Left cardiac atrium (tissue), 4 donors: ENCODE results near the gene OXSR1. TPM values are rescaled to one million over a fixed set of nuclear protein-coding genes. Genes with fewer than 3 reads are reported as not detected.
A peak's percentile ranks its signal among the peaks of the same experiment; 100 is the strongest.
"Not testable (repeated sequence)": the region's sequence is repeated elsewhere in the genome, so short reads cannot be mapped to it uniquely, and the experiment has no call there.

Experiments used
- ATAC-seq, 2 donors: fragments of 200-7000 bp; cut with Tn5 transposase; one replicate each; pipeline ENCODE4 v1.9.1; 2020; ENCODE audit warnings: mild to moderate bottlenecking in 2 of 2, moderate library complexity in 2 of 2
- DNase-seq: peaks from one replicate; pipeline ENCODE4 v3.0.0-alpha.2; 2020
- intact Hi-C, 2 donors: fragments of 100-400 bp; cut with DNase I; formaldehyde crosslinking; loops; one replicate each; pipeline versions ENCODE4 v1.14.1 to v1.15.1; 2022 to 2023
- total RNA-seq, 2 donors: library from RNA; stranded (reverse); fragmentation: NEBNext Ultra II Directional; extraction: Animal tissue kit (Norgen Biotek cat#: 25700); gene quantifications; one replicate each; pipeline ENCODE4 v1.2.1, GENCODE V29; 2021
- donor health status: DM: no; HTN: yes; CAD: no.
- donor health status: DM: no; HTN: yes; CAD: no; lungs with severe emphysema.
- donor health status: DM: yes; HTN: yes; CAD: no.
- donor health status: Dilated cardiomyopathy.

Gene OXSR1
- total RNA-seq, 2 donors from 2014 or later, result 21.4 to 35.2 TPM

DNA sequence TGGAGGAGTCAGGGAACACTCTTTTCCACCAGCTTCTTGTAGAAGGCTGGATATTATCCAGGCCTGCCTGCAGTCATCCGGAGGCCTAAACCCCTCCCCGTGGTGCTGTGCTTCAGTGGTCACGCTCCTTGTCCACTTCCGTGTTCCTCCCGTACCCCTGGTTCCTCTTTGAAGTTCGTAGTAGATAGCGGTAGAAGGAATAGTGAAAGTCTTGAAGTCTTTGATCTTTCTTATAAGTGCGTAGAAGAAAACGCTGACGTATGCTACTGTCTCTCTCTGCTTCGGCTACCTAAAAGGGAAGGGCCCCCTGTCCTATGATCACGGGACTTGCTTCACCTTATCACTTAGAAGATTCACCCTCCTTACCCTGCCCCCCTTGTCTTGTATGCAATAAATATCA is 37.6 kb downstream of the OXSR1 start:
- ATAC-seq, DNase-seq, intact Hi-C loops: not testable (repeated sequence)

DNA sequence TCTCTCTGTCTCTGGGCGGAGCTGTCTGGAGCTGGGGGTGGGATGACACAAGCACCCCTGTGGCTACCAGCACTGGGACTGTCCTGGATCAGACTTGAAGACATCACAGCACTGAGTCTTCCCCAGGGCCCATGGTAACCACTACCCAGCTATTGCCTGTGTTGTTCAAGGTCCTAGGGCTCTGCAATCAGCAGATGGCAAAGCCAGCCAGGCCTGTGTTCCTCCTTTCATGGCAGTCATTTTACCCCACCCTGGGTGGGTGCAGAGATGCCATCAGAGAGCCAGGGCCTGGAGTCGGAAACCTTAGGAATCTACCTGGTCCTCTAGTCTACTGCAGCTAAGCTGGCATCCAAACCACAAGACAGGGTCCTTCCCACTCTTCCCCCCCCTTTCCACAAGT is 38.4 kb downstream of the OXSR1 start:
- DNase-seq (no peak), ATAC-seq (no peak)
- intact Hi-C loops, result no loop called here

DNA sequence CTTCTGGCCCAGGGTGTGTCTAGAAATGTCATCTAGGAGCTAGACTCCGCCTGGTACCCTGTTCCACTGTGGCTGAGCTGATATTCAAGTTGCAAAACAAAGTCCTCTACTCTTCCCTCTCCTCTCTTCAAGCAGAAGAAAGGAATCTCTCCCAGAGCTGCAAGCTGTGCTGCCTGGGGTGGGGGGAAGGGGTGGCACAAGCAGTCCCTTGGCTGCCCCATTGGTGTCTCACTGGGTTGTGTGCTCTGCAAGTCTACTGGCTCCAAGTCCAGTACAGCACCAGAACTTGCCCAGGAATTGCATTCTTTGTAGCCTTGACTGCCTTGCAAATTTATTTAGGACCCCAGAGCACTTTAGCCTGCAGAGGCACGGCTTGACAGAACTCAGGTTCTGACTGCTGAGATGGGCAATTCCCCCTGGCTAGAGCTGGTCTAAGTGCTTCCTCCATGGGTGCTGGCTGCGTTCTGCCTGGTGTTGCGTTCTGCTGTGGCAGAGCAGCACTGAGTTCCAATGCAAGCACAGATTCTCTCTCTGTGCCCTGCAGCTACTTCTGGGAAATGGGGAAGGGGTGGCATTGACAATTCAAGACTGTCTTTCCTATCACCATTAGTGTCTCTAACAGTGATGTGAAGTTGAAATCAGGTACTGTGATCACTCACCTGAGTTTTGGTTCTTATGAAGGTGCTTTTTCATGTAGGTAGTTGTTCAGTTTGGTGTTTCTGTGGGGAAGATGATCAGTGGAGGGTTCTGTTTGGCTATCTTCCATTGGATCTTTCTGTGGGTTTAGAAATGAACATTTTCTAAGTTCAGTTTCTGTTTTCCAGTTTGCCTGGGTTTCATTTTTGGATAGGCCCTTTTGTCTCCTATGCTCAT is 39.5 kb downstream of the OXSR1 start:
- intact Hi-C loops, result no loop called here
- no peak for ATAC-seq

DNA sequence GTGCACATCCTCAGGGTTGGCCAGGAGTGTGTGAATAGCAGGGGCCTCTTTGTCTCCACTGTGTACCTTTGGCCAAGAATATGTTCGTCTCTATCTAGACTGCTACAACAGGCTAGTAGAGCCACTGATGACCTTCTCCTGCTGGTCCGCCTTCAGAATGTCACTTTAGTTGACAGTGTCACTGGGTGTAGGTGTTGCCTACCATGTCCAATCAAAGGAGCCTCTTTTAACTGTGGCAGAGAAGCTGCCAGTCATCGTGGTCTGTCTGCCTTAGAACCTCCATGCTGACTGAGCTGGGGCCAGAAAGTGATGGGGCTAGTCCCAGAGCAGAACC is 40.1 kb downstream of the OXSR1 start:
- intact Hi-C loops, result no loop called here
- ATAC-seq (peak in 1 of 2 donors; percentile 38), DNase-seq (no peak)

More for the DNA sequence above, 39.5 kb downstream of the OXSR1 start:
- no peak for DNase-seq

DNA sequence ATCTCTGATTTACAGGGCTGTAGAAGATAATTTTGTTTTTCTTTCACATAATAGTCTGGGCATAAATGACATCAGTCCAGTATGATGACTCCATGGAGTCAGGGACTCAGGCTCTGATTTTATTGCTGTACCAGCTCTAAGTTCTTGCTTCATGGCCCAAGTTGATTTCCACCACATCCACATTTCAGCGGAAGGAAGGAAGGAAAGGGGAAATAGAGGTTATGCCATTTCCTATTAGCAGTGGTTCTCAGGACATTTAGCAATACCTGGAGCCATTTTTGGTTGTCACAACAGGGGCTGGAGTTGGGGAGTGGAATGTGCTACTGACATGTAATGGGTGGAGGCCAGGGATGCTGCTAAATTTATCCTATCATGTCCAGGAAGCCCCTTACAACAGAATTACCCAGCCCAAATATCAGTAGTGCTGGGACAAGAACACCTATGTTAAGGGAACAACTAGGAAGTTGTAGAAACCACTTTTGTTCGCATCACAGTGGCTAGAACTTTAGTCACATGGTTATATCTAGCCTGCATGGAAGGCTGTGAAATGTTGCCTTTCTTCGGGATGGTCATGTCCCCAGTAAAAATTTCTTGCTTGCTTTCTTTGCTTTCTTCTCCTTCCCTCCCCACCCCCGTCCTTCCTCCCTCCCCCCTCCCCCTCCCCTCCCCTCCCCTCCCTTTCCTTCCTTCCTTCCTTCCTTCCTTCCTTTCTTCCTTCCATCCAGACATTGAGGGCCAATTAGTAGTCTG is 42.1 kb downstream of the OXSR1 start:
- DNase-seq (no peak), ATAC-seq (no peak)
- intact Hi-C loops, result no loop called here

DNA sequence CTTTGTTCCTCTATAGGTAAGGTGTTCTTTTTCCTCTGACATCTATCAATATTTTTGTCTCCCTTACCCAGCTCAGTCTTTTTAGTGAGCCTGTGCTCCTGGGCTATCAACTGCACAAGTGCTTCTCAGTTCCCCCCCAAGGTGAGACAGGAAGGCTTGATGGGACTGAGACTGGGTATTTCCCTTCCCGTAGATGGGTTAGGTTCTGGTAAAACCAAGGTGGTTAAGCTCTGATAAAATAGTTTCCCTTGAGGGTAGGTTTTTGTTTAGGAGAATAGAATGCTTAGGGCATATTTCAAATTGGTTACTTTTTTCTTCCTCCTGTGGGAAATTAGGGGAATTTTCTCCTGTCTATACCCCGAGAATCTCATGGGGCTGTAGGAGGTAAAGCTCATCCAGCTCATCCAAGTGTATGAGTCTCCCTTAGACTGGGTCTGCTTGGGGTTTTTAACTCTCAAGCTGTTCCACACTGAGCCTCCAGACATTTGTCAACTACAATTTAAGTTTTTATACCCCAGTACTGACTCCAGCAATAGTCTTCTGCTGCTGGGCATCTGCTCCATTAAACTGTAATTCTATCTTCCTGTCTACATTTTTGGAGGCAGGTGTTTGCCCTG is 44.9 kb downstream of the OXSR1 start:
- DNase-seq, result no peak
- intact Hi-C loops, result no loop called here

DNA sequence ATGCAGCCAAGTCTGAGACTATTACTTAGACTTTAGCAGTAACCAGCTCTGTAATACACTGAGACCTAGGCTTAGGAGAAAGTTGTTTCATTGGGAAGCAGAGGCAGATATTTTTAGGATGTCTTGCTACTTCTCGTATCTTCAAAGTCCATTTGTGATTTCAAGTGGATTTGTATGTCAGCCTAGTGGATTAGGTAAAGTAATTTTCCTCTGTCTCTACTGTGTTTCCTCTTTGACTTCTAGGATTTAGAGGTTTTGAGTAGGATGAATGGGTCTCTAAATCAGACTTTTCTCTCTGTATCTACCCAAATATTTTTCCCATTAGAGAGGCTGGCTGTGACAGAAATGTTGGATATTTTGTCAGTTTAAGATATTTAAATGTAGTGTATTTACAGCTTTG is 46.8 kb downstream of the OXSR1 start:
- ATAC-seq (no peak), DNase-seq (no peak)
- intact Hi-C loops, result no loop called here

More for the DNA sequence above, 44.9 kb downstream of the OXSR1 start:
- ATAC-seq, result no peak

DNA sequence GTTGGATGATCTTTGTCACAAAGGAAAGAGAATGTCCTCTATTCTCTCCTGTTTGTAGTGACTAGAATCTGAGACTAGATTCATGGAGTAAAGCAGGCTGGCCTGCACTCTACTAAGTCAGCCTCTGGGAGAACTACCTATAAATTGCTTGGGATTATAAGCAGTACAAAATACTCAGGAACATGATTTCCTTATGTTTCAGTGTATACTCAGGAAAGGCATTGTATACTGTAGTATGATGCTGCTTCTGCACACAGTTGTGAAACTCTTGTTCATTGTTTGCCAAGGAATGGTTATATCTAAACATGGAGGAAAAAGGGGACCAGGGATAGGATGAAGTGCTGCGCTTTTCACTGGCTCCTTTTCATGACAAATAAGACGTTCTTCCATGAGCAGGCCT is 49.2 kb downstream of the OXSR1 start:
- ATAC-seq (no peak), DNase-seq (no peak)
- intact Hi-C loops, result no loop called here

DNA sequence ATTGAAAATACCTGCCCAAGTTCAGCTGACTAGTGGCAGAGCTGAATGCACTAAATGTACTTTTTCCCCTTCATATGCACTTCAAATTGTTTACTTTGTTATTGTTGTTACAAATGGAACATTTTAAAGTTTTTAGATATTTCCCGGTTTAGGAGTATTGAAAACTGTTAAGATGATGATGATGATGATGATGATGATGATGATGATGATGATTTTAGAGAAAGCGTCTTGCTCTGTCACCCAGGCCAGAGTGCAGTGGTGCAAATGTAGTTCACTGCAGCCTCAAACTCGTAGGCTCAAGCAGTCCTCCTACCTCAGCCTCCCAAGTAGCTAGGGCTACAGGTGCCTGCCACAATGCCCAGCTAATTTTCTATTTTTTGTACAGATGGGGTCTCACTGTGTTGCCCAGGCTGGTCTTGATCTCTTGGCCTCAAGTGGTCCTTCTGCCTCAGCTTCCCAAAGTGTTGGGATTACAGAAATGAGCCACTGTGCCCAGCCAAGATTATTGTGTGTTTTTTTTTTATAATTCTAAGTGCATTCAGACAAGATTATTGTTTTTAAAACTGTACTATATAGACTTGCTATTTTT is 54.4 kb downstream of the OXSR1 start:
- intact Hi-C loops, result no loop called here
- no peak for ATAC-seq
- DNase-seq, result no peak

DNA sequence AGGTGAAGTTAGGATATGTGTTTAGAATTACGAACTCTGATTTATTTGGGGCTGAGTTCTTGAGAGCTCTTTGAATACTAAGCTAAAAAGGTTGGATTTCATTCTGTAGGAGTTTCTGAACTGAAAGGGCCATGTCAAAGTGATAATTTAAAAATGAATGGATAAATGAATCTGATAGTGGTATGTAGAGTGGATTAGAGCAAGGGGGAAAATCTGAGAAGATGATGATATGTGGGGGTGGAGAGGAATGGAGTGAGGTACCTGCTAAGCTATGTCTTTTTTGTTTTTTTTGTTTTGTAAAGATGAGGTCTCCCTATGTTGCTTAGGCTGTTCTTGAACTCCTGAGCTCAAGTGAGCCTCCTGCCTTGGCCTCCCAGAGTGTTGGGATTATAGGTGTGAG is 55.7 kb downstream of the OXSR1 start:
- intact Hi-C loops, result no loop called here
- no peak for DNase-seq
- no peak for ATAC-seq

DNA sequence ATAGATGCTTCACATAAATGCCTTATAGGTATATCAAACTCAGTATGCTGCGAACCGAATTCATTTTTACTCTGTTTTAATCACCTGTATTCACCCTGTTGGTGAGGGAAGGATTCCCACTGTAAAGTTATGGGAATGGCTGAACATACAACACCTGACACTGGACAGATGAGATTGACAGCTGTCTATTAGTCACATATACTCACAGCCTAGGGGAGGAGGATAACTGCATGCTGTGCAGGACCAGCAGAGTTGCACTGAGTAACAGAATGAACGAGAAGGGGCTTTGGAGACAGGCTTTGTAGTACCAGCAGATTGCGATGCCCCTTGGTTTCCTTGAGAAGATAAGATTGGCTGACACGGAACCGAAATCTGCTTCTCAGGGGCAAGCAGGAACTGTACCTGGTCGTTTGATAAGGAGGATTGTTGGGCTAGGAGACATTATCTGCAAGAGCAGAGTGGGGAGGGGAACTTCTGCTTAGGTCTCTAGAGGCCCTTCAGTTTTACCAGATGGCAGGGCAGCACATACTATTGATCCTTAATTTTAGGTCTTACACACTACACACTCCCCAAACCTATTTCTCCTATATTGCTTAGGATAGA is 56.8 kb downstream of the OXSR1 start:
- intact Hi-C loops, result no loop called here

DNA sequence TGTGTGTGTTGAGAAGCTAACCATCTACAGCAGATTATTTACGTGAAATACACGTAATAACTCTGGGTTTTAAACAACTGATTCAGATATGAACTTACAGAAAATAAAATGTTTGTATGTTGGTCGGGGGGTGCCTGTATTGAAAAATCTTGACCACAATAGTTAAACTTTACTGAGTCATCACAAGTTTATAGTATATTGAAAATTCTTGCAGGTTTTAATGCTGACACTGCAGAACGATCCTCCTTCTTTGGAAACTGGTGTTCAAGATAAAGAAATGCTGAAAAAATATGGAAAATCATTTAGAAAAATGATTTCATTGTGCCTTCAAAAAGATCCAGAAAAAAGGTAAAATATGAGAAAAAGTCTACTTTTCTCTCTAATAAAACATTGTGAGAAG is 59.0 kb downstream of the OXSR1 start:
- ATAC-seq (no peak), DNase-seq (no peak)
- intact Hi-C loops, result no loop called here

More for the DNA sequence above, 56.8 kb downstream of the OXSR1 start:
- ATAC-seq (no peak), DNase-seq (no peak)

DNA sequence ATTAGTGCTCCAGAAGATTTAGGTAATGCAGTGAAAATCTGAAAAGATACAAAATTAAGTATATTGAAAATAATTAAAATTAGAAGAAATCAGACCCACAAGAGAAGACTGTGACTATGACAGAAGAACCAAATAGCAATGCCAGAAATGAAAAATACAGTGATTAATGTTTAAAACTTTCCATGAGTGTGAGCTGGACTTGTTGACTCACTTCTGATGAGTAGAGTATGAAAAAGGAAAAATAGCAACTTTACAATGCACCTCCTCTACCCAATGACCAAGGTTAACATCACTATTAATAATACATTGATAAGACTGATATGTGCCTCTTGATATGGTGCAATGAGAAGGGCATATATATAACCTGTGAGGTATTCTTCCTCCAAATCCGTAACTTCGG is 60.9 kb downstream of the OXSR1 start:
- DNase-seq, result no peak
- no peak for ATAC-seq
- intact Hi-C loops, result no loop called here

DNA sequence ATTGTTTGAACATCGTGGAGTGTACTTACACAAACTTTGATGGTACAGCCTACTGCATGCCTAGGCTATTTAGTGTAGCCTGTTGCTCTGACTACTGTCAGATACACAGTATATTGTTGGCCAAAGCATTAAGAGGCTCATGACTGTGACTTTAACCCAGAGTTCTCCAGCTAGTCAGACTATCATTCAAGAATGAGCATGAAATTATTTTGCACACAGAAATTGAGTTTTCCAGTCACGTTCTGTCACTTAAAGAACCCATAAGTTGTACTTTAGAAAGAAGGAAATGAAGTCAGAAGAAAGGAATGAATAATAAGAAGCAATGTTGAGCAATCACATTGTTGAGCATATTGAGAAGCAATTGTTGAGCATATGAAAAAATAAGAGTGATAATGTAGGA is 62.7 kb downstream of the OXSR1 start:
- peak in 1 of 2 donors; percentile 24 for ATAC-seq
- intact Hi-C loops, result no loop called here
- no peak for DNase-seq

DNA sequence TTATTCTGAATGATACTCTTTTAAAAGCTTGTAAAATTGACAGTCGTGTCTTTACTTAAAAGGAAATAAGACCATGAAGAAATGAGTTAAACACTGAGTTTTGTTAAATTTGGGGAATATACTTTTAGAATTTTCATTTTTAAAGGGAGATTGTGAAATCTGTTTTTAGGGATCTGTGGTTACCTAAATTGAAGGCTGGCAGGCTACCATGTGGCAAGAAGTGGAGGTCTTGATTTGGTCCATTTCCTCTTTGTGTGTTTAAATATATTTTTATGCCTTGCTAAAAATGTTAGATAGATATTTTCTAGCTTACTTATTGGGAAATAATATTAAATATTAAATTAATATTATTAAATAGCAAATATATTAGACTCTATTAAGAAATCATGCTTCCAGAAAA is 63.7 kb downstream of the OXSR1 start:
- ATAC-seq (no peak), DNase-seq (no peak)
- intact Hi-C loops, result no loop called here

DNA sequence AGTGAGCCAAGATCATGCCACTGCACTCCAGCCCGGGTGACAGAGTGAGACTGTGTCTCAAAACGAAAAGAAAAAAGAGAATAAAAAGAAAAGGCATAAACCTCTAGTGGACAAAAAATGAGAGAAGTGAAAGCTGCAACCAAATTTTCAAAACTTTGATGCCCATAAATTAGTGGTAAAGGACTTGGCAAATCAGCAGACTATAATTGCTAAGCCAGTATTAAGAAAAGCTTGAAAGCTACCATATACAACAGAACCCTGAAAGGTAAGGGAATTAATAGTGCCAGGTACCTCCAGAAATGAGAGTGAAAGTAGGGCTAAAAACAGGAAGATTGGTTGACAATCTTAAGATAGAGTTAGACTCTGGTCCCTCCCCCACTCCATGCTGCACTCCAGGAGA is 67.4 kb downstream of the OXSR1 start:
- intact Hi-C loops, result no loop called here
- DNase-seq, result no peak
- ATAC-seq, result no peak

DNA sequence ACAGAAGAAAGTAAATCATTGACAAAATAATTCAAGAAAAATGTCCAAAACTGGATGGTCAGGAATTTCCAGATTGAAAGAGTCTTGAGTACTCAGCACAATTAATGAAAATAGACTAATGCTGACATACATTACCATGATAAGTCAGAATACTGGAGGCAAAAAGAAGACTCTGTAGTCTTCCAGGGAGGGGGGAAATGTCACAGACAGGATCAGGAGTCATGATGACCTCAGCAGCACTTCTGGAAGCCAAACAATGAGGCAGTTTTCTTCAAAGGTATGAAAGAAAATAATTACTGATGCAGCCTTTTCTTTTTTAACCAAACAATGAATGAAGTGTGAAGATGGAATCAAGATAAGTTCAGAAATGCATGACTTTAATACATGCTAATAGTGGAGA is 70.1 kb downstream of the OXSR1 start:
- intact Hi-C loops, result no loop called here
- DNase-seq, result no peak
- no peak for ATAC-seq

DNA sequence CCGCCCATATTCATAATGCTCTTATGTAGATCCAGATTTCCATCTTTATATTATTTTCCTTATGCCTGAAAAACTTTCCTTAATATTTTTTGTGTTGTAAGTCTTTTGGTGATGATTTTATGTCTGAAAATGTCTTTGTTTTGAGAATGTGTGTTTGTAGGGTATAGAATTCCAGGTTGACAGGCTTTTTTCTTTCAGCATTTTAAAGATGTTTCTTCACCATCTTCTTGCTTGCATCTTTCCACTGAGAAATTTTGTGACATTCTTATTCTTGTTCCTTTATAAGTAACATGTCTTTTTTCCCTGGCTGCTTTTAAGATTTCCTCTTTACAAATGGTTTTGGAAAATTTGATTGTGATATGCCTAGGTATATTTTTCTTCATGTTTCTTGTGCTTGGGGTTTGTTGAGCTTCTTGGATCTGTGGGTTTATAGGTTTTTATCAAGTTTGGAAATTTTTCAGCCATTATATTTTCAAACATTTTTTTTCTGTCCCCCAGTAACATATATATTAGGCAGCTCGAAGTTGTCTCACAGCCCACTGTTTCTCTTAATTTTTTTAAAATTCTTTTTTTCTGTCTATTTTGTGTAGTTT is 73.2 kb downstream of the OXSR1 start:
- intact Hi-C loops, result no loop called here
- ATAC-seq, result no peak

DNA sequence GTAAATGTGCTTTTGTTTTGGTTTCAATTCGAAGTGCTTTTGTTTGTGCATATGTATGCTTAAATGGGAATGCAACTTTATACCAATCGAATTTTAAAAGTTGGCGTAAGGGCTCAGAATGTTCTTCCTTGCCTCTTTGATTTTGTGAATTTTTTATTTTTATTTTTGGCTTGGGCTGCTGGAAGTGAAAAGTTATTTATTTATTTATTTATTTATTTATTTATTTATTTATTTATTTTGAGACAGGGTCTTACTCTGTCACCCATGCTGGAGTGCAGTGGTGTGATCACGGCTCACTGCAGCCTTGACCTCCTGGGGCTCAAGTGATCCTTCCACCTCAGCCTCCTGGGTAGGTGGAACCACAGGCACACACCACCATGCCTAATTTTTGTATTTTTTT is 77.5 kb downstream of the OXSR1 start:
- intact Hi-C loops, result loop anchor here in 1 of 2 donors (10.0 kb wide), 1 partner anchor 108 kb away; the partner anchor contains the start of genes ACAA1 and MYD88
- not testable (repeated sequence) for DNase-seq, ATAC-seq

More for the DNA sequence above, 73.2 kb downstream of the OXSR1 start:
- no peak for DNase-seq
